Femur (tissue), 1 donor: ENCODE measurements around the gene PRPF6.

Experiments
- DNase-seq: peaks from one replicate; pipeline ENCODE4 v3.0.0-alpha.2; 2017

The PRPF6 gene

GRCh38 chr20:63945921-63946920 is 34.7 kb upstream of the PRPF6 start:
- DNase-seq, result no peak

- no peak for DNase-seq
These were observed 33.8 kb upstream of the PRPF6 start for GRCh38 chr20:63946986-63947637.

DNA sequence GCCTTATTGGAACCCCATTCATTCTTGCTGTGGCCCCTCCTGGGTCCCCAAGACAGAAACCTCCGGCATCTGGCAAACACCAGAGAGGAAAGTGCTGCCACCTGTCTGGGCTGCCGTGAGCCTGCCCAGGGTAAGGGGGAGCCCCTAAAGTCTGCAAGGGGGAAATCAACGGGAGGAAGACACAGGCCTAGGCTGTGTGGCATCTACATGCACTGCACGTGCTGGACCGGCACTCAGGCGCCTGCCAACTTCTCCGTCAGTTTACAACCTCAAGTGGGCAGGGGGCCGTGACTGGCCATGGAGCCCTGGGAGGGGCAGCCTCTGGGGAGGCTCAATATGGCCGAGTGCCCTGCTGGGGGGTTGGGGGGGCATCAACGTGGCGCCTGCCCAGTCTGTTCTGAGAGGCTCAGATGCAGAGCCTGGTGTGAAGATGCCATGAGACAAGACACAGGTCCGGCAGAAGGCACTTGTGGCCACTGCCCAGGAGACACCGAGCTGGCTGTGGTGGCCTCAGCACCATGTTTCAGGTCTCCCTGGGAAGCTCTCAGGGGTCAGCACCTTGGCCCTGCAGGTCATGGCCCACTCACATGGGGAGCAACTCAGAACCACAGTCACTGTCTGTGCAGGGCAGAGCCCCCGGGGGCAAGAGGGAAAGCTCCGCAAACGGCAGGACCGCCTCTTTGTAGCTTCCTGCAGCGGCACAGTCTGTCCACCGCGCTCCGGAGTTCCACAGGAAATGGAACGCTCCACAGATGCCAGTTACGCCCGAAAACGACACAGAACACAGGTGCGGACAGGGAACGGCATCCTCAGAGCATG is 33.1 kb upstream of the PRPF6 start:
- DNase-seq, result no peak

GRCh38 chr20:63950701-63951397 is 30.1 kb upstream of the PRPF6 start:
- no peak for DNase-seq

GRCh38 chr20:63951398-63952209 is 29.3 kb upstream of the PRPF6 start:
- no peak for DNase-seq

- DNase-seq, result no peak
These were observed 28.8 kb upstream of the PRPF6 start for GRCh38 chr20:63952210-63952535.

GRCh38 chr20:63952769-63953168 is 28.2 kb upstream of the PRPF6 start:
- DNase-seq, result no peak

GRCh38 chr20:63953764-63954429 is 27.0 kb upstream of the PRPF6 start:
- DNase-seq, result no peak

- DNase-seq, result peak; percentile 60
These were observed 25.6 kb upstream of the PRPF6 start for GRCh38 chr20:63955281-63955826.

- DNase-seq, result peak; percentile 93
These were observed 24.9 kb upstream of the PRPF6 start, which contains the start of gene UCKL1 for GRCh38 chr20:63955827-63956663. UCKL1 (minus strand) TSS chr20:63956416; CDS start chr20:63956372, 44 bp downstream.

- no peak for DNase-seq
These were observed 24.3 kb upstream of the PRPF6 start for GRCh38 chr20:63956664-63957003.

GRCh38 chr20:63957004-63957689 is 23.8 kb upstream of the PRPF6 start:
- peak; percentile 78 for DNase-seq

GRCh38 chr20:63957690-63958441 is 23.1 kb upstream of the PRPF6 start:
- DNase-seq, result peak; percentile 61

DNA sequence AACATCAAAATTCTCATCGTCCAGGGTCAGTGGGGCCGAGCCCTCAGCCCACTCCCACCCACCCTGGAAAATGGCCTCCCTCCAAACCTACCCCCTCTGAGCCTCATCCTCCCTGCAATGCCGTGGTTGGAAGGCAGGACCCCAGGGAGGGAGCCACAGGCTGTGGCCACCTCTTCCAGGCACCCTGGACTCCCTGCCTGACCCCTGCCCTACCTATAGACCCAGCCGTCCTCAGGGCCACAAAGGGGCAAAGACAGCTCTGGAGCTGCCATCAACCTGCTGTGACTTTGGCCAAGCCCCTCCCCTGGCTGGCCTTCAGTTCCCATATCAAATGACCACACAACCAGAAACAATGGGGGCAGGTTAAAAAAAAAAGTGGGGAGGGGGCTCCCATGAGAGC is 22.5 kb upstream of the PRPF6 start:
- DNase-seq, result no peak

DNA sequence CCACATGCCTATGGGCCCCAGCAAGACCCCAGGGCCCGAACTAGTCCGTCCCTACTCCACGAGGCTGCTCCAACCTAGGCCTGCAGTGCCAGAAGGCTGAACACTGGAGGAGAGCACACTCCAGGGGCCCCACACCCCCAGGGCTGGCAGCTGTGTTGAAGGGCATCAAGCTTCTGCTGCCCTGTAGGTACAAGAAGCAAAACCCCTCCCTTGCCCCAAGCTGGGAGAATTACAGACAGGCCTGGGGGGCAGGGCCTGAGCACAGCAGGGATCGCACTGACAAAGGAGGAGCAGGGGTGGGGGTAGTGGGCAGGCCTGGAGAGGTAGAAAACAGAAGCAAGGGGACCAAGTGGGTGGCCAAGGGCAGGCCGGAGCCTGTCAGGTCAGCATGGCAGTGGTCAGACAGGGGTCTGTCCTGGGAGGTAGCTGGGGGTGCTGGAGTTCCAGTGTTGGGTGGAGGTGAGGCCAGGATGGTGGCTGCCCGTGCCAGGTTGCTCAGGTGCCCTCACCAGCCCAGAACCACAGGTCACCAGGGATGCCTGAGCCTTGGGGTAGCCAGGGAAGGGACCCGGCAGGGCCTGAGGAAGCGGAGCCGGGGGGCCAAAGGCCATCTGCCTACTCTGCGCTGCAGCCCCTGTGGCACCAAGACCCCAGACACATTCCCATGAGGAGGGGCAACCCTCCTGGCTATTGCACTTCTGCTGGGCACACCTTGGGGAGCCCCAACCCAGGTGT is 21.8 kb upstream of the PRPF6 start:
- DNase-seq, result no peak

- DNase-seq, result no peak
These were observed 21.2 kb upstream of the PRPF6 start for GRCh38 chr20:63959699-63960075.
